HepG2 (cell line): ENCODE data around the gene S100A13. TPM values are rescaled to one million over a fixed set of nuclear protein-coding genes. Genes with fewer than 3 reads are reported as not detected.
A peak's percentile ranks its signal among the peaks of the same experiment; 100 is the strongest.

Experiments used
- CEBPZ ChIP-seq: IDR thresholded peaks from 2 replicates; pipeline ENCODE4 v1.6.1; 2012; ENCODE audit warnings: low read length, improper control_type of control experiment
- DPF2 ChIP-seq: sonication (generic); formaldehyde crosslinking; IDR thresholded peaks from 2 replicates; pipeline ENCODE4 v1.4.0; 2020; ENCODE audit warnings: mild to moderate bottlenecking, low read depth, missing genetic modification reagents, borderline replicate concordance
- FOXK2 ChIP-seq: fragments of 450-650 bp; IDR thresholded peaks from 2 replicates; pipeline ENCODE4 v1.6.1; 2016
- HINFP ChIP-seq: sonication (generic); formaldehyde crosslinking; IDR thresholded peaks from 2 replicates; pipeline ENCODE4 v1.4.0; 2020; ENCODE audit warnings: low read depth, mild to moderate bottlenecking, missing genetic modification reagents
- IKZF4 ChIP-seq: sonication (generic); formaldehyde crosslinking; IDR thresholded peaks from 2 replicates; pipeline ENCODE4 v1.5.1; 2020; ENCODE audit warnings: borderline replicate concordance, mild to moderate bottlenecking, low read depth, missing genetic modification reagents; ENCODE audit errors: not compliant biosample characterization
- KAT7 ChIP-seq: IDR thresholded peaks from 2 replicates; pipeline ENCODE4 v1.6.1; 2018; ENCODE audit warnings: borderline replicate concordance, missing compliant biosample characterization
- LRRFIP1 ChIP-seq: sonication (generic); formaldehyde crosslinking; conservative IDR thresholded peaks from 2 replicates; pipeline ENCODE4 v1.4.0; 2020; ENCODE audit warnings: missing genetic modification reagents
- MYPOP ChIP-seq: sonication (generic); formaldehyde crosslinking; IDR thresholded peaks from 2 replicates; pipeline ENCODE4 v1.8.1; 2023; ENCODE audit warnings: mild to moderate bottlenecking, moderate library complexity, missing genetic modification reagents
- NFYB ChIP-seq: sonication (generic); formaldehyde crosslinking; IDR thresholded peaks from 2 replicates; pipeline ENCODE4 v1.4.0; 2020; ENCODE audit warnings: missing genetic modification reagents
- XRCC5 ChIP-seq: fragments of 200-400 bp; formaldehyde crosslinking; optimal IDR thresholded peaks from 2 replicates; pipeline ENCODE3; 2017; ENCODE audit warnings: mild to moderate bottlenecking, low read length
- ZKSCAN5 ChIP-seq: sonication (generic); formaldehyde crosslinking; IDR thresholded peaks from 2 replicates; pipeline ENCODE4 v1.5.1; 2020; ENCODE audit warnings: mild to moderate bottlenecking, missing genetic modification reagents
- ZNF326 ChIP-seq: sonication (generic); formaldehyde crosslinking; IDR thresholded peaks from 2 replicates; pipeline ENCODE4 v1.4.0; 2020; ENCODE audit warnings: missing genetic modification reagents, borderline replicate concordance
- ZNF33B ChIP-seq: sonication (generic); formaldehyde crosslinking; IDR thresholded peaks from 2 replicates; pipeline ENCODE4 v1.5.1; 2020; ENCODE audit warnings: mild to moderate bottlenecking, missing genetic modification reagents
- ZNF441 ChIP-seq: sonication (generic); formaldehyde crosslinking; IDR thresholded peaks from 2 replicates; pipeline ENCODE4 v1.7.0; 2021; ENCODE audit warnings: missing genetic modification reagents, borderline replicate concordance
- ZNF564 ChIP-seq: sonication (generic); formaldehyde crosslinking; IDR thresholded peaks from 2 replicates; pipeline ENCODE4 v1.8.1; 2023; ENCODE audit warnings: mild to moderate bottlenecking, missing genetic modification reagents
- ZNF567 ChIP-seq: sonication (generic); formaldehyde crosslinking; IDR thresholded peaks from 2 replicates; pipeline ENCODE4 v1.8.1; 2023; ENCODE audit warnings: mild to moderate bottlenecking, missing genetic modification reagents, borderline replicate concordance
- ZNF569 ChIP-seq: sonication (generic); formaldehyde crosslinking; IDR thresholded peaks from 2 replicates; pipeline ENCODE4 v1.5.0; 2020; ENCODE audit warnings: mild to moderate bottlenecking, missing genetic modification reagents, moderate library complexity, borderline replicate concordance
- ZUFSP ChIP-seq: sonication (generic); formaldehyde crosslinking; IDR thresholded peaks from 2 replicates; pipeline ENCODE4 v1.9.0; 2021; ENCODE audit warnings: missing genetic modification reagents, mild to moderate bottlenecking, borderline replicate concordance
- polyA plus RNA-seq, 8 experiments: library from polyadenylated mRNA; depleted of rRNA in 3 of 8; stranded (reverse) in 7 of 8; unstranded in 1 of 8; fragments of >200 nt; fragmentation: Illumina TruSeq in 4 of 8; extraction: Trizol in 4 of 8; gene quantifications; 2 replicates each; pipeline versions ENCODE4 v1.2.1 to v1.2.3, GENCODE V29; 2011 to 2016; ENCODE audit warnings: low read depth in 4 of 8, missing spikeins in 1 of 8, mixed read lengths in 1 of 8; ENCODE audit not compliant: insufficient read depth in 1 of 8
- total RNA-seq, 5 experiments: library from RNA; depleted of rRNA; stranded (reverse); fragments of >200 nt; fragmentation: Illumina TruSeq; extraction: Trizol; gene quantifications; 2 replicates each; pipeline ENCODE4 v1.2.3, GENCODE V29; 2016; ENCODE audit warnings: low read depth in 1 of 5

Gene S100A13
- total and polyA plus RNA-seq, 2 of the 13 experiments (the other 11 are each of a cell fraction or from before 2014, with no cell fraction given), result 89.5 to 172 TPM

- TF ChIP-seq MYPOP (CRISPR knock-in tag), result peak; percentile 75; the same call in 1 of the 2 replicates
- no peak for TF ChIP-seq KAT7 (CRISPR knock-in tag)
- TF ChIP-seq LRRFIP1 (CRISPR knock-in tag), result no peak
- peak; percentile 71 for TF ChIP-seq DPF2
- no peak; the same call in 1 of the 2 replicates for TF ChIP-seq ZNF569 (CRISPR knock-in tag)
- TF ChIP-seq HINFP, result peak; percentile 51; the same call in 1 of the 2 replicates
- TF ChIP-seq ZNF326 (CRISPR knock-in tag), result no peak
- TF ChIP-seq ZNF33B (CRISPR knock-in tag), result no peak
- TF ChIP-seq NFYB (CRISPR knock-in tag), result no peak
- TF ChIP-seq IKZF4 (CRISPR knock-in tag), result no peak
- TF ChIP-seq ZNF564 (CRISPR knock-in tag), result no peak
- TF ChIP-seq ZKSCAN5 (CRISPR knock-in tag), result peak; percentile 54; the same call in 1 of the 2 replicates
- peak; percentile 36 for TF ChIP-seq XRCC5
- peak; percentile 18; the same call in 1 of the 2 replicates for TF ChIP-seq FOXK2
- TF ChIP-seq ZUFSP (CRISPR knock-in tag), result no peak
- TF ChIP-seq ZNF441 (CRISPR knock-in tag), result peak; percentile 88
- TF ChIP-seq CEBPZ, result no peak
- no peak for TF ChIP-seq ZNF567 (CRISPR knock-in tag)
Measured at GRCh38 chr1:153608742-153609584, 18.3 kb downstream of the S100A13 start (continued).
